GM19372 (cell line): Measurements from ENCODE around the gene FAM90A1.
"Not testable (repeated sequence)": the region's sequence is repeated elsewhere in the genome, so short reads cannot be mapped to it uniquely, and the experiment has no call there.

Experiments used
- ATAC-seq: cut with Tn5 transposase; IDR thresholded peaks from one replicate; pipeline ENCODE4 v1.9.1; 2021; ENCODE audit warnings: mild to moderate bottlenecking, low read depth, moderate library complexity; ENCODE audit not compliant: unreplicated experiment

Gene FAM90A1, protein sequence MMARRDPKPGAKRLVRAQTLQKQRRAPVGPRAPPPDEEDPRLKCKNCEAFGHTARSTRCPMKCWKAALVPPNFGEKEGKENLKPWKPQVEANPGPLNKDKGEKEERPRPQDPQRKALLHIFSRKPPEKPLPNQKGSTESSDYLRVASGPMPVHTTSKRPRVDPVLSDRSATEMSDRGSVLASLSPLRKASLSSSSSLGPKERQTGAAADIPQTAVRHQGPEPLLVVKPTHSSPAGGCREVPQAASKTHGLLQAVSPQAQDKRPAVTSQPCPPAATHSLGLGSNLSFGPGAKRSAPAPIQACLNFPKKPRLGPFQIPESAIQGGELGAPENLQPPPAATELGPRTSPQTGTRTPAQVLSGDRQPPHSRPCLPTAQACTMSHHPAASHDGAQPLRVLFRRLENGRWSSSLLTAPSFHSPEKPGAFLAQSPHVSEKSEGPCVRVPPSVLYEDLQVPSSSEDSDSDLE

DNA sequence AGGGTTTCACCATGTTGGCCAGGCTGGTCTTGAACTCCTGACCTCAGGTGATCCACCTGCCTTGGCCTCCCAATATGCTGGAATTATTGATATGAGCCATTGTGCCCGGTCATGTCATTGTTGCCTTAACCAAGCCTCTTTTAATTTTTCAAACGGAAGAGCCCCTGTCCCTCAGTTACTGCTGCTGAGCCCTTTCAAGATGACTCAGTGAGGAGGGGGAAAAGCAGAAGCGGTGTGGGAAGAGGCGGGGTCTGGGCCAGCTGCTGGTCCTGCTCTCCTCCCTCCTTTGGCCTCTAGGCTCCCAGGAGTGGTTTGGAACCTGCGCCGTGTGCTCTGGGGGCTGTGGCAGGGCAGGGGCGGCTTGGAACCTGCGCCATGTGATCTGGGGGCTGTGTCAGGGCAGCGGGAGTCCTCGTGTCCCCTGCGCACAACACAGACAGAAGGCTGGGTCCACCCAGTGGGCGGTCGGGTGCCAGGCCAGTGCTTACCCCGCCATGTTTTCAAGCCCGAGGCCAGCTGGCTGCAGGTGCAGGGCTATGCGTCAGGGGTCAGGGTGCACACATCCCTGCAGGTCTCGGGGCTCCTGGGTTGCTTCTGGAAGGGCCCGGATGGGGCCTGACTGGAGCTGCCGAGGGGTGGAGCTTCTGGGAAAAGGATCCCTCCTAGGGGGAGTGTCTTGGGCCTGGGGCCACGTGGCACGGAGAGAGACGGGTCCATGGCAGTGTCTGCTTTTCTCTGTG lies at the start of gene FAM90A1:
TSS of gene FAM90A1 (minus strand) at position 627 of the 740 bp plus-strand sequence. CDS start 2,786 bp downstream, outside the sequence.
- ATAC-seq = not testable (repeated sequence)

DNA sequence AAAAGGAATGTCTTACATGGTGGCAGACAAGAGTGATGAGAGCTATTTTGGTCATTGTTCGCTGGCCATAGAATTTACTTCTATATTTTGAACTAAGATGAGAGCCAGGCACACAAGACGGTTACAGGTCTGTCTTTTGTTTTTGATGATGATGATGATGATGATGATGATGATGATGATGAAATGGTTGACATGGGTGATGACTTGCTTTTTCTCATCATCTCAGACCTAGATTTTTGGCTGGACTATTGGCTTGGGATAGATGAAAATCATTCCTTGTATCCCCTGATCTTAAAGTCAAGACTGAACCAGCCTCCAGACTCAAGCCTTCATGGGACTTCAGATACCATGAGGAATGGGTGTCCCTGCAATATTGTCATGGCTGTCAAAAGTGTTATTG lies 49.0 kb upstream of the FAM90A1 start:
- ATAC-seq = not testable (repeated sequence)

DNA sequence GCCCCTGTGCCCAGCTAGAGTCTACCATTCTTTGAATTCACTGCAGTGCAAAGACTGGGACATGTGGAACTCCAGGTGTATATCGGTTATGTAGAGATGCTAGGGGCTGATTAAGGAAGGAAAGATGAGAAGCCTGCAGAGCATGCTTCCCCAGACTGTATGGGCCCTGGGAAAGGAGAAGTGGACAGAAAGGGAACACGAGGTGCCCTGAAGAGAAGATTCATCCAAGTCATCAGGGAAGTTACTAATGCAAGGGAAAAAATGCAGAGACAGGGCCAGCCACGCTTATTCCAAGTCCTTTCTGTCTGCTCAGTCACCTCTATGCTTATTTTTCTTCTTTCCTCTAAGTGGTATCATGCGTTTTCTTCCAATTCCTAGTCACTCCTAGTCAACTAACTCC lies 39.3 kb upstream of the FAM90A1 start:
- not testable (repeated sequence) for ATAC-seq

DNA sequence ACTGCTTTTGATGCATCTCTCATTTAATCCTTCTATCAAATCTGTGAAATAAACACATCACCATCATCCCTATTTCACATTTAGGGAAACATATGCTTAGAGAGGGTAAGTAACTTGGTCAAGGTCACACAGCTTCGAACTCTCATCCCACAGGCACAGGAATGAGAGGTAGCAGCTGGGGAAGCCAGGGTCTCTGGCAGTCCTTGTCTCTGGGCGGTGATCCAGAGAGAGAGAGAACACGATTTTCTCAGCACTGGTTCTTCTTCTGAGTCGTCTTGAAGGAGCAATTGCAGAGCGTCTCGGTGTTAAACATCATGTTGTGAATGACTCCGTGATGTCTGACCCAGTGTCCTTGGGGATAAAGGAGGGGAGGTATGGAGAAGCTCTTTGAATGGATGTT lies 36.8 kb upstream of the FAM90A1 start:
- ATAC-seq = not testable (repeated sequence)

DNA sequence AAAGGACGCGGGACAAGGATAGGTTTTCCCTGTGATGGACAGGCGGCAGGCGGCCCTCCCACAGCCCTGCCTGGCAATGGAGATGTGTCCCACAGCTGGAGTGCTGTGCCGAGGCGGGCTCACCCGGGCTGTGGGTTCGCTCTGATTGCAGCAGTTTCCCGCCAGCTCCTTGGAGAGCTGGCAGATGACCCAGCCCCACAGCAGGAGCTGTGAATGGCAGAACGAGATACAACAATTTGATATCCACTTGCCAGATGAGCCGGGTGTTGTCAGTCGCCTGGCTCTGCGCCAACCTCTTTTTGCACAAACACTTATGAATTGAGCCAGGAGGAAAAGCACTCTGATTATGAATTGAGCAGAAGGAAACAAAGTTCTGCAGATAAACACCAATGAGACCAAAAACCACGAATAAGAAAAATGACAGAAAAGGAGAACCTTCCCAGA lies 33.7 kb upstream of the FAM90A1 start:
- ATAC-seq = not testable (repeated sequence)

DNA sequence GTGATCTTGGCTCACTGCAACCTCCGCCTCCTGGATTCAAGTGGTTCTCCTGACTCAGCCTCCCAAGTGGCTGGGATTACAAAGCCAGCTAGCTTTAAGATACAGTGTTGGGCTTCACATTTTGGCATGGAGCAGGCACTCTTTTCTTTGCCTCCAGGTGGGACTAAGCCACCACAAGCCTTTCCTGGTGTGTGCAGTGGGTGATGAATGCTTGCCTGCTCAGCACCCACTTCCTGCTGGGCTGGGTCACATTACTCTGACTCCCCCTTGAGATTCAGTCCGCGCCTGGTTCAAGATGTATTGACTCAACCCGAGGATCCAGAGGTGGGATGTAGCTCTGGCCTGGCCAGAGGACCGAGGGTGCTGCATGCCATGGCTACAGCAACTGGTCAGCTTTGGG lies 28.9 kb upstream of the FAM90A1 start:
- not testable (repeated sequence) for ATAC-seq

DNA sequence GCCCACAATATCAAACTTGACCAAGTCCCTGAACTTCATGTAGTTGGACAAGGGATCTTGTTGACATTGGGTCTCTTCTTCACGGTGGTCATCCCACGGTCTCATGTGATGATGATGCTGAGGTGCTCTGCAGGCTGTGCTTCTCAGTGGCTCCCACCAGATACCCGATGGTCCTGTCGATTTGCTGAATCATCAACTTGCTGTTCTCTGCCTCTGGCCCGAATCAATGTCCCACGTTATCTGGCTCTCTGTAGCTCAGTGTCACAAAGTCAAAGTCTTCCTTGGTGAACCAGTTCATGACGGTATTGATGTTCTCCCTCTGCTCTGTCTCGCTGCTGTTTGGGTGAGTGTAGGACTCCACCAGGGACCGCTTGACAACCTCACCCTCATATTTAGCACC lies 27.3 kb upstream of the FAM90A1 start:
- not testable (repeated sequence) for ATAC-seq

DNA sequence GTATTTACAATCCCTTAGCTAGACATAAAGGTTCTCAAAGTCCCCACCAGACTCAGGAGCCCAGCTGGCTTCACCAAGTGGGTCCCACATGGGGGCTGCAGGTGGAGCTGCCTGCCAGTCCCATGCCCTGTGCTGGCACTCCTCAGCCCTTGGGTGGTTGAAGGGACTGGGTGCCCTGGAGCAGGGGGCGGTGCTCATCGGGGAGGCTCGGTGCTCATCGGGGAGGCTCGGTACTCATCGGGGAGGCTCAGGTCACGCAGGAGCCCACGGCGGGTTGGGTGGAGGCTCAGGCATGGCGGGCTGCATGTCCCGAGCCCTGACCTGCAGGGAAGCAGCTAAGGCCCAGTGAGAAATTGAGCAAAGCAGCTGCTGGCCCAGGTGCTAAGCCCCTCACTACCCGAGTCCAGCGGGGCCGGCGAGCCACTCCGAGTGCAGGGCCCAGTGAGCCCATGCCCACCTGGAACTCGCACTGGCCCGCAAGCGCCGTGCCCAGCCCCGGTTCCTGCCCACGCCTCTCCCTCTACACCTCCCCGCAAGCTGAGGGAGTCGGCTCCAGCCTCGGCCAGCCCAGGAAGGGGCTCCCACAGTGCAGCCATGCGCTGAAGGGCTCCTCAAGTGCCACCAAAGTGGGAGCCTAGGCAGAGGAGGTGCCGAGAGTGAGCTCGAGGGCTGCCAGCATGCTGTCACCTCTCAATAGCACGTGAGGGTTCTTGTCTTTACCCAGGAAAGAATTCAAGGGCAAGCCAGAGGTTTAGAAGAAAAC lies 24.8 kb upstream of the FAM90A1 start:
- not testable (repeated sequence) for ATAC-seq

DNA sequence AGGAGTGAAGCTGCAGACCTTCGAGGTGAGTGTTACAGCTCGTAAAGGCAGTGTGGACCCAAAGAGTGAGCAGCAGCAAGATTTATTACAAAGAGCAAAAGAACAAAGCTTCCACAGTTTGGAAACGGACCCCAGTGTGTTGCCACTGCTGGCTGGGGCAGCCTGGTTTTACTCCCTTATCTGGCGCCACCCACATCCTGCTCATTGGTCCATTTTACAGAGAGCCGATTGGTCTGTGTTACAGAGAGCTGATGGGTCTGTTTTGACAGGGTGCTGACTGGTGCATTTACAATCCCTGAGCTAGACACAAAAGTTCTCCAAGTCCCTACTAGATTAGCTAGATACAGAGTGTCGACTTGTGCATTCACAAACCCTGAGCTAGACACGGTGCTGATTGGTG lies 24.2 kb upstream of the FAM90A1 start:
- not testable (repeated sequence) for ATAC-seq

DNA sequence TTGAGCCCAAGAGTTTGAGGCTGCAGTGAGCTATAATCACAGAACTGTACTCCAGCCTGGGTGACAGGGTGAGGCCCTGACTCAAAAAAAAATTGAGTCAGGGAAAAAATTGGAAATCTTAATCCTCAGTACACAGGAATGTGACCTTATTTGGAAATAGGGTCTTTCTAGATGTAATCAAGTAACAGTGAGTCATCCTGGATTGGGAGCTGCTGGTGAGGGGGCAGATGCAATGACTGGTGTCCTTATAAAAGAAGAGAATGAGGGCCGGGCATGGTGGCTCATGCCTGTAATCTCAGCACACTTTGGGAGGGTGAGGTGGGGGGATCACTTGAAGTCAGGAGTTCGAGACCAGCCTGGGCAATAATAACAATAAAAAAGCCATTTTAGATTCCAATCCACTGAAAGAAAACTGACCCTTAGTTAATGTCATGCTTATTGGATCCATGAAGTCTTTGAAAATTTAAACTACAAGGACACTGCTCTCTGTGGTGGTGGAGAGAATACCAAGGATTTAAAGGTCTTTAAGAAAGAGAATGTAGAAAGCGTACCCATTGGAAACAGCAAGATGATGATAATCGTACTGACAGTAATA lies 19.6 kb upstream of the FAM90A1 start:
- ATAC-seq = not testable (repeated sequence)

DNA sequence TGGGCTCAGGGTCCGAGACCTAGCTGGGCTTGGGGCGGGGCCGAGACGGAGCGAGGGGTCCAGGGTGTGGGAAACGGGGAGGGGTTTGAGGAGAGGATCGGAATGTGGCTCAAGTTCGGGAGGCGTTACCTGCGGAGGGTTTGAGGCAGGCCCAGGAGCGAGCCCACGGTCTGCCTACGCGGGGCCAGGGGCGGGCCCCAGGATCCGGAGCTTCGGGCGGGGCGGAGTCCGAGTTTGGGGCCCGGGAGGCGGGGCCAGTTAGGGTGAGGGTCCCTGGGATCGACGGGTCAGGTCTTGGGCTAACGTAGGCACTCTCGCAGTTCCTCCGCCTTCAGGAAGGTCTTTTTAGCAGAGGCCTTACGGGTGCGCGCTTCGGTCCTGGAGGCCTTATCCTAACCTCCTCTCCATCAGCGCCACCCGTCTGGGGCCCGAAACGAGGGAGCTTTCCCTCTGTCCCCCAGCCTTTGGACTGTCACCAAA lies 16.3 kb upstream of the FAM90A1 start:
- not testable (repeated sequence) for ATAC-seq

DNA sequence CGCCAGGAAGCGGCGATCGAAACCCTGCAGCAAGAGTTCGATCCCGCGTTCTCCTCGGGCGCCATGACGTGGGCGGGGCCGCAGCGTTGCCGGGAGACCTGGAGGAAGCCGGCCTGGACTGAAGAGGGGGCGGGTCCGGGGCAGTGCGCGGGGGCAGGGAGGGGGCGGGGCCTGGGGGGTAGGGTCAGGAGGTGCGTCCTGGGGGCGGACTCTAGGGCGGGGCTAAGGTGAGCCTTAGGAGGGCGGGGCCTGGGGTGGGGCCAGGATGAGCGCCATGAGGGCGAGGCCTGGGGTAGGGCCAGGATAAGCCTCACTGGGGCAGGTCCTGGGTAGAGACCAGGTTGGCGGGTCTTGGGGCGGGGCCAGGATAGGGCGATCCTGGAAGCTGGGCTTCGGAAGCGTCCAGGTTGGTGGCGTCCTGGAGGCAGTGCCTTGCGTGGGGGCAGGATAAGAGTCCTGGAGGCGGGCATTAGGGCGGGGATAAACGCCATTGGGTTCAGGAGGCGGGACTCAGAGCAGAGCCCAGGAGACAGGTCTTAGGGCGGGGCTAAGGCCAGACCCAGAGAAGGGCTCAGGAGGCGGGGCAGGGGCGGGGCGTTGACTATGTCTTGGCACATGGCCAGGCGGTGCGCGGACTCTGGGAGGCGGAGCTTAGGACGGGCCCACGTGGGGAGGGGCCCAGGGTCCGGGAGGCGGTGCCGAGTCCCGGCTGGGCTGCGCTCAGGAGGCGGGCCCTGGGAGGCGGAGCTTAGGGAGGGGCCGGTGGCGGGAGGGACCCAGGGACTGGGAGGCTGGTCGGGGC lies 15.7 kb upstream of the FAM90A1 start:
- ATAC-seq = peak; percentile 87

DNA sequence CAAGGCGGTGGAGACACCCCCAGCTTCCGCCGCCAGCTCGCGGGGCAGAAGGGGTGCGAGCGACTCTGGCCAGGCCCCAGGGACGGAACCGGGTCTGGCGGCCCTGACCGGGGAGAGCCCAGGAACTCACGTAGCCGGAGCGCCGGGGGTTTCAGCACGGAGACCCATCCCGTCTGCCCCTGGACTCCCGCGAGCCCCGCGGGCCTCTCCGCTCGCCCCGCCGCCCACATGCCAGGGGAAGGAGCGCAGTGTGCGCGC lies 15.1 kb upstream of the FAM90A1 start:
- not testable (repeated sequence) for ATAC-seq

DNA sequence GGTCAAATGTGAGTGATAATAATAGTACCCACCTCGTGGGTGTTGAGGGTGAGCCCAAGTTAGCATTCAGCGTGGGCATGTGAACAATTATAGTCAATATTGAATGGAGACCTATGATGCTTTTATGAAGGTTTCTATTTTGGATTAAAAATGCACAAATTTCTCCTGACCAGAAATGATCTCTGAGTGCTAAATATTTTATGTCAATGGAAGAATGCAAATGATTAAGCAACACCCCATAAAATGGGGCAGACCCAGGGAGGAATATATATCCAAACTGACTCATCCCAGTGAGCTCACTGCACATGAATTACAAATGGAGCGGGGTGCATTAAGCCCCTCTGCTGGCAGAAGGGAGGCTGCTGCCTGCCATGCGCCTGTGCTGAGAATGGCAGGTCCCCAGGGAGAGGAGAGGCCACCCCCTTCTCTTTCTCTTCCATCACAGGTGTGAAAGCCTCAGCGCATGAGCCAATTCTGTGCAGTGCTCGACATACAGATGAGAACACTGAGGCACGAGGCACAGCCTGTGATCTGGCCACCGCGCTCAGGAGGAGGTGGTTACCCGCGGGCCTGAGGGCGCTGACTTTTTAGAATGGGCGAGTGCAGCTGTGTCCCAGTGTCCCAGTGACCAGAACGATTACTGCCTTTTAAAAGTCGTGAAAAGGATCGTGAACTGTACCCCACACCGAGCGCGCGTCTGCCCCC lies 14.7 kb upstream of the FAM90A1 start:
- ATAC-seq = not testable (repeated sequence)

DNA sequence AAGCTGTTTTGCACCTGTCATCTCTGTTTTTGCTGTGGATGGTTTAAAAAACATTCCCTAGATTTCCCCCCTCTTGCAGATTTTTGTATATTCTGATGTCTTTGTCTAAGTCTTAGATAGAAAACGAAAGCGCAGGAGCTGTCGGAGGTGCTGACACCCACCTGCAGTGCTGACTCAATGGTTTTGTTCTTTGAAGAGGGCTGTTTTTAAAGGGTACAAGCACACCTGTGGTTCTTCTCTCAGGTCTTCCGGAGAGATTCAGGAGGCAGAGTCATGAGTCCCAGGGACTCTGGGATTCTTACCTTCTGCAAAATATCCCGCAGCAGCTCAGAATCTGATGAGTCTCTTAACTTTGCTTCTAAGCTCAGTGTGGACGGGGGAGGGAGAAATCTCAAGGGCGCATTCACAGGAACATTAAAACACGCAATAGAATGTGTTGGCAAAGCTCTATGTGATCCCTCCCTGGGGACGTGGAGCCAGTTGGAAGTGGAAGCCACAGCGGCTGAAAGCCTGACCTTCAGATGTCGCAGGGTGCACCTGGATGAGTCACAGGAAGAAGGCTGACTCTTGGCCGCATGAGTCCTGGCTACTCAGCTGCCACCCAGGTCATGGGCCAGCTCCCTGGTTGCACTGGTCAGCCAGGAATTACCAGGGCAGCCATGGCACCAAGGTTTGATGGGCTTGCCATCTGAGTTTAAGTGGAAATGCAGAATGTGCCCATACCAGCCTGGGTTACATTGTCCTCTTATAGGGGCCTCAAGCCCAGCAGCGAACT lies 13.1 kb upstream of the FAM90A1 start:
- ATAC-seq = not testable (repeated sequence)

DNA sequence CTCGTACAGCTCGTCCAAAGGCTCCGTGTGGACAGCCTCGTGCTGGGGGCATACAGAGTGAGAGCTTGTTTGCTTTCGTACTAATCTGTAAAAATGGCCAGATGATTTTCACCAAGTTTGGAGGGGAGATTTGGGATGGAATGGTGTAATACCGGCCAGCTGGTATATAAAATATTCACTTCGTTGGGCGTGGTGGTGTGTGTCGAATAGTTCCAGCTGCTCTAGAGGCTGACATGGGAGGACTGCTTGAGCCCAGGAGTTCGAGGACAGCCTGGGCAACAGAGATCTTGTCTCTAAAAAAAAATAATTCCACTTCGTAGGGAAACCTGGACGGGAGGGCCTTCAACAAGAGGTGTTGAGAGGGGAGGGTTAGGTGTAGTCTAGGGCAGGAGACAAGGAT lies 9.6 kb upstream of the FAM90A1 start:
- not testable (repeated sequence) for ATAC-seq

DNA sequence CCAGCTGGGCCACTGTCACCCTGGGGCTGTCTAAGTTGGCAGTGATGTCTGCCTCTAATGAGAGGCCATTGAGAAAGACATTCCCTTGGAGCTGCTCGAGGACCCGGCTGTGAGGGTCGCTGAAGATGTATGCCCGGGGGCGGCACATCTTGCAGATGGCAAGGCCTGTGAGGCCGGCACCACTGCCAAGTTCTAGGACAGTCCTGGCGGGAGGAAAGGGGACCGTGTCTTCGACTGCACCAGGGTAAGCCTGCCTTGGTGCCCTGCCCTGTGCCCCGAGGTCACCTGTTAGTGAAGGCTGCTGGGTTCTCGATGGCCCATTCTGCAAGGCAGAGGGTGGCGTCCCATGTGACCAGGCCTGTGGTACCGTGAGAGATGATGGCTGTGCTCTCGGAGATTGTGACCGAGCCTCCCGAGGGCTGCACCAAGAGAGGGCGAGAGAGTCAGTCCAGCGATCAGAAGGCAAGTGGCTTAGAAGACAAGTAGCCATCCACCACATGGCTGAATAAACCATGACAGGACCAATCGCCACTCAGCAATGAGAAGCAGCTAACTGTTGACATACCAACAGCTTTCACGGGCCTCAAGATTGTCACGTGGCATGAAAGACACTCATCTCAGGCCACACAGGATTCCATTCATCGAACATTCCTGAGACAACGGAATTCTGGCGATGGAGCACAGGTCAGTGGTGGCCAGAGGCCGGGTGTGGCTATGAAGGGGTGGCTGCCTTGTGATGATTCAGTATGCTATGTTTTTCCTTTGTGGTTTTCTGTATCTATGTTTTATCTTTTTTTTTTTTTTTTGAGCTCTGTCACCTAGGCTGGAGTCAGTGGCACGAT lies 8.1 kb upstream of the FAM90A1 start:
- not testable (repeated sequence) for ATAC-seq
